KOPT-K1 (cell line): Measurements from ENCODE around the gene CEP97.
"Not testable (repeated sequence)": the region's sequence is repeated elsewhere in the genome, so short reads cannot be mapped to it uniquely, and the experiment has no call there.

ENCODE experiments used
- H3K27ac ChIP-seq: fragments of 200-600 bp; sonication (generic); 2 replicates; pipeline ENCODE4 v1.5.1; 2016; ENCODE audit warnings: antibody characterized with exemption, mild to moderate bottlenecking, low read depth, low read length; ENCODE audit not compliant: poor library complexity, severe bottlenecking
- H3K36me3 ChIP-seq: fragments of 200-600 bp; sonication (generic); 2 replicates; pipeline ENCODE4 v1.5.1; 2017; ENCODE audit warnings: antibody characterized with exemption, mild to moderate bottlenecking, low read length, moderate library complexity; ENCODE audit not compliant: insufficient read depth
- H3K9me3 ChIP-seq: fragments of 200-600 bp; sonication (generic); 2 replicates; pipeline ENCODE4 v1.5.1; 2017; ENCODE audit warnings: antibody characterized with exemption, low read length, mild to moderate bottlenecking; ENCODE audit not compliant: insufficient read depth, poor library complexity, severe bottlenecking

The CEP97 gene

DNA sequence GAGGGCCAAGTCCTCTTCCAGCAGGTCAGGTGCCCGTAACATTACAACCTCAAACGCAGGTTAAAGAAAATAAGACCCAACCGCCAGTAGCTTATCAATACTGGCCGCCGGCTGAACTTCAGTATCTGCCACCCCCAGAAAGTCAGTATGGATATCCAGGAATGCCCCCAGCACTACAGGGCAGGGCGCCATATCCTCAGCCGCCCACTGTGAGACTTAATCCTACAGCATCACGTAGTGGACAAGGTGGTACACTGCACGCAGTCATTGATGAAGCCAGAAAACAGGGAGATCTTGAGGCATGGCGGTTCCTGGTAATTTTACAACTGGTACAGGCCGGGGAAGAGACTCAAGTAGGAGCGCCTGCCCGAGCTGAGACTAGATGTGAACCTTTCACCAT, 30.9 kb upstream of the CEP97 start:
- H3K36me3 ChIP-seq, H3K27ac ChIP-seq, H3K9me3 ChIP-seq: not testable (repeated sequence)

DNA sequence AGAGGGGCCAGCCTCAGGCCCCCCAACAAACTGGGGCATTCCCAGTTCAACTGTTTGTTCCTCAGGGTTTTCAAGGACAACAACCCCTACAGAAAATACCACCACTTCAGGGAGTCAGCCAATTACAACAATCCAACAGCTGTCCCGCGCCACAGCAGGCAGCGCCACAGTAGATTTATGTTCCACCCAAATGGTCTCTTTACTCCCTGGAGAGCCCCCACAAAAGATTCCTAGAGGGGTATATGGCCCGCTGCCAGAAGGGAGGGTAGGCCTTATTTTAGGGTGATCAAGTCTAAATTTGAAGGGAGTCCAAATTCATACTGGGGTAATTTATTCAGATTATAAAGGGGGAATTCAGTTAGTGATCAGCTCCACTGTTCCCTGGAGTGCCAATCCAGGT, 29.6 kb upstream of the CEP97 start:
- not testable (repeated sequence) for H3K9me3 ChIP-seq, H3K36me3 ChIP-seq, H3K27ac ChIP-seq

- H3K27ac ChIP-seq, result no peak overlapping the region
- no peaks in the 10 kb centered on the region for H3K36me3 ChIP-seq
- no peaks in the 10 kb centered on the region for H3K9me3 ChIP-seq
Measured at GRCh38 chr3:101695779-101696372, 28.5 kb upstream of the CEP97 start.

DNA sequence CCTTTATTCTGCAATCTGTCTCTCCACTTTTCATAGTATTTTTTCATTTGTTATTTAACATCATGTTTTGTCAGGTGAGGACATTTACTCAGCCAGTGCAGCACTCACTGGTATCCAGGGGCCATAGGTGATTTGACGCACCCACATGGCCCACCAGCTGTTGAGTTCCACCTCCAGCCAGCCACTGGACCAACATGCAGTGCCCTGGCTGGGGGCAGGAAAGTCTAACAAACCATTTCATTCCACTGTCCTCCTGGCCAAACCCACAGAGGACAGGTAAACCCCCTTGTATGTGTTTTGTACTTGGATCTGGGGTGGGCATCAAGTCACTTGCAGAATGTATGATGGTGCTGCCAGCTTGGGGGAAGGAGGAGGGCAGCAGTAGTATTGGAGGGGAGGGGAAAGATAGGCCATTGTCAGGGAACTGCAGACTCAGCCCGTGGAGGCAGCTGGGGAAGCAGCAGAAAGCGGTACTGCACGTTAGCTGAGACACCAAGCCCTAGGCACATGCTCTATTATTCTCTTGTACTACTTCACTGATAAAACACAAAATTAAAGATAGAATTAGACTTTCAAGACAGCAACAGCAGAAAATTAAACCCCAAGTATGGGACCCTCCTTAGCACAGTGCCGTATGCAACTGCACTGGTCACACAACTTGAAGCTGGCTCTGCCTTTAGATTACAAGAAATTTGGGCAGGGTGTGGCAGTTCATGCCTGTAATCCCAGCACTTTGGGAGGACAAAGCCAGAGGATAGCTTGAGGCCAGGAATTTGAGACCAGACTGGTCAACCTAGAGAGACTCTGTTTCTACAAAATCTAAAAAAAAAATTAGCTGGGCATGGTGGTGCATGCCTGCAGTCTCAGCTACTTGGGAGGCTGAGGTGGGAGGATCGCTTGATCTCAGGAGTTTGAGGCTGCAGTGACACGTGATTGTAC, 22.4 kb upstream of the CEP97 start:
- no peaks in the 10 kb centered on the region for H3K9me3 ChIP-seq
- no peaks in the 10 kb centered on the region for H3K36me3 ChIP-seq
- no peak overlapping the region for H3K27ac ChIP-seq

DNA sequence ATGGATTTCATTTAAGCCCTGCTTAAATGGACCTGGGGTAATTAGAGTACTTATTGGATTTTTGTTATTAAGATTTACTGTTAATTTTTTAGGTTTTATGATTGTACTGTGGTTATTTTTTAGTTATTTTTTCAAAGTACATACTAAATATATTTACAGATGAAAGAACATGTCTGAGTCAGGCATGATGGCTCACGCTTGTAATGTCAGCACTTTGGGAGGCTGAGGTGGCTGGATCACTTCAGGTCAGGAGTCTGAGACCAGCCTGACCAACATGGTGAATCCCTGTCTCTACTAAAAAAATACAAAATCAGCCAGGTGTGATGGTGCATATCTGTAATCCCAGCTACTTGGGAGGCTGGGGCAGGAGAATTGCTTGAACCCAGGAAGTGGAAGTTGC, 21.7 kb upstream of the CEP97 start:
- no peaks in the 10 kb centered on the region for H3K9me3 ChIP-seq
- no peak overlapping the region for H3K27ac ChIP-seq
- no peaks in the 10 kb centered on the region for H3K36me3 ChIP-seq

DNA sequence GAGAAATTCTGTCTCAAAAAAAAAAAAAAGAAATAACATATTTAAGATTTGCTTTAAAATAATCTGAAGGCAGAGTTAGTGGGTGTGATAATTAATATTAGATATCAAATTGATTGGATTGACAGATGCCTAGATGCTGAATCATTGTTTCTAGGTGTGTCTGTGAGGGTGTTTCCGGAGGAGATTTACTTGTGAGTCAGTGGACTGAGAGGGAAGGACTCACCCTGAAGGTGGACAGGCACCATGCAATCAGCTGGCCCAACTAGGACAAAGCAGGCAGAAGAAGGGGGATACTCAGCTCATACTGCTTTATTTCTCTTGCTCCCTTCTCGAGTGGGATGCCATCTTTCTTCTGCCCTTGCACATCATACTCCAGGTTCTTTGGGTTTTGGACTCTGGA, 21.2 kb upstream of the CEP97 start:
- Histone ChIP-seq H3K9me3 (no peaks in the 10 kb centered on the region), H3K27ac (no peak overlapping the region), H3K36me3 (no peaks in the 10 kb centered on the region)

DNA sequence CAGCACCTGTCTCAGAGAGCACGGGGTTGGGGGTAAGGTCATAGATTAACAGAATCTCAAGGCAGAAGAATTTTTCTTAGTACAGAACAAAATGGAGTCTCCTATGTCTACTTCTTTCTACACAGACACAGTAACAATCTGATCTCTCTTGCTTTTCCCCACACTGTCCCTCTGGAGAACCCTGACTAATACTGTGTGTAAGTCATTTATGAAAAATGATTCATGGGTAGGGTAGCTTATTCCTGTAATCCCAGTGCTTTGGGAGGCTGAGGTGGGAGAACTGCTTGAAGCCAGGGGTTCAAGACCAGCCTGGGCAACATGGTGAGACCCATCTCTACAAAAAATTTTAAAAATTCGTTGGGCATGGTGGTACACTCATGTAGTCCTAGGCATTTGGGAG, 19.8 kb upstream of the CEP97 start:
- not testable (repeated sequence) for H3K27ac ChIP-seq, H3K9me3 ChIP-seq

DNA sequence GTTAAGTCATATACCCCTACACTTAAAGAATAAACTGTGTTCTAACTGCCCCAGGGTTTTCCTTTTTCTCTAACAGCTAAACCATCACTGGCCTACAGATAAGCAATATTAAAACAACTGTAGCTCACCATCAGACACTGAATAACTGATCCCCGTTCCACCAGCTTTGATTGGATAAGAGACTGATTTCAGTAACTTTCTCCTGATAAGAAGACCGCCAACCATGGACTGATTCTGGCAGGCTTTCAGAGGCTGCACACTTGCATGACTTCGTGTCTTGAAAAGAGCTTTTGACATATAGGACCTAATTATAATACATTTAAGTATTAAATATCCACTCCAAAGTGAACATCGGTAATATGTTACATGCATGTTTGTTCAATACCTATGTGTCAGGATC, 15.3 kb upstream of the CEP97 start:
- H3K36me3 ChIP-seq, result no peaks in the 10 kb centered on the region
- H3K27ac ChIP-seq, result no peak overlapping the region
- H3K9me3 ChIP-seq, result no peaks in the 10 kb centered on the region

More for the DNA sequence above, 19.8 kb upstream of the CEP97 start:
- not testable (repeated sequence) for H3K36me3 ChIP-seq

GRCh38 chr3:101718455-101718854, 6.0 kb upstream of the CEP97 start:
- H3K9me3 ChIP-seq, result no peaks in the 10 kb centered on the region
- no peaks in the 10 kb centered on the region for H3K36me3 ChIP-seq
- no peak overlapping the region for H3K27ac ChIP-seq

GRCh38 chr3:101719604-101720185, 4.7 kb upstream of the CEP97 start:
- no peak overlapping the region for H3K27ac ChIP-seq

GRCh38 chr3:101720851-101721840, 3.3 kb upstream of the CEP97 start:
- H3K9me3 ChIP-seq, result no peaks in the 10 kb centered on the region
- peak overlapping the region; percentile 91 for H3K27ac ChIP-seq
- no peaks in the 10 kb centered on the region for H3K36me3 ChIP-seq

More at GRCh38 chr3:101719604-101720185, 4.7 kb upstream of the CEP97 start:
- Histone ChIP-seq H3K9me3 (no peaks in the 10 kb centered on the region), H3K36me3 (no peaks in the 10 kb centered on the region)

GRCh38 chr3:101722394-101723173, 1.8 kb upstream of the CEP97 start:
- no peaks in the 10 kb centered on the region for H3K9me3 ChIP-seq
- peak overlapping the region; percentile 91 for H3K27ac ChIP-seq

DNA sequence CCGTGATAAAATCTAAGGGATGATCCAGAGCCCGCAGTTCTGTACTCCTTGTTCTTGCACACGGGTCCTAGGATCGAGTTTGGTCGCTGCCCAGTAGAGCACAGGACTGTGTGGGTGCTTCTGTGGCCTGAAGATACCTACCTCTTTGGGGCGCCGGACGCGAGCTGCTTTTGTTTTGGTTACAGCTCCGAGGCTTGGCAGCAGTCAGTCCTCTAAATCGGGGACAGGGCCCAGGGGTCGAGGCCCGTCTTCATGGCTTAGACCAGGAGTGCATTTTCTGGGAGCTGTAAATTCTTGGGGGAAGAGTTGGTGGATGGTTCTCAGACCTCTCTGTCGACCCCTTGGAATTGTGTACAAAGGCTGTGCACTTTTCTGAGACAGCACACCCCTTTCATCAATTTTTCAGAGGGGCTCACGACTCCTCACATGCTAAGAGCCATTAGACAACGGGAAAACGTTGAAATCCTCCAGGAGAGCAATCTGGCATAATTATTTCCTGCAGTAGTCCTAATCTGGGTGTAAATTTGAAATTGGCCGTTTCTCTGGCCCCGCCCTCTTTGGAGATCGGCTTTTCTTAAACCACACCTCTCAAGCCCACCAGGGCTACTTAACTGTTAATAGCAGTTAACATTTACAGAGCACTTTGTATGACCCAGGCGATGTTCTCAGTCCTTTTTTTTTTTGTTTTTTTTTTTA, 928 bp downstream of the CEP97 start:
- H3K36me3 ChIP-seq, result peaks cover 41% of the 10 kb centered on the region
- H3K9me3 ChIP-seq, result no peaks in the 10 kb centered on the region
- H3K27ac ChIP-seq, result peak overlapping the region; percentile 86

More at GRCh38 chr3:101722394-101723173, 1.8 kb upstream of the CEP97 start:
- H3K36me3 ChIP-seq, result peaks cover 13% of the 10 kb centered on the region
